Left colon (tissue), 2 donors: ENCODE results near the gene CFAP299. TPM values are rescaled to one million over a fixed set of nuclear protein-coding genes. Genes with fewer than 3 reads are reported as not detected.
"Not testable (repeated sequence)": the region's sequence is repeated elsewhere in the genome, so short reads cannot be mapped to it uniquely, and the experiment has no call there.

Source experiments
- ATAC-seq: fragments of 200-7000 bp; cut with Tn5 transposase; one replicate; pipeline ENCODE4 v1.9.1; 2020; ENCODE audit warnings: mild to moderate bottlenecking, moderate library complexity
- DNase-seq, 2 donors: peaks; one replicate each; pipeline ENCODE4 v3.0.0-alpha.2; 2020
- intact Hi-C, 2 donors: fragments of 100-400 bp; cut with DNase I in 1 of 2; cut with micrococcal nuclease in 1 of 2; formaldehyde crosslinking; loops; one replicate each; pipeline versions ENCODE4 v1.11.2 to v1.14.0; 2022; cut with DNase I, micrococcal nuclease
- total RNA-seq, 2 donors: library from RNA; stranded (reverse); fragmentation: NEBNext Ultra II Directional; extraction: Animal tissue kit (Norgen Biotek cat#: 25700); gene quantifications; one replicate each; pipeline ENCODE4 v1.2.1, GENCODE V29; 2021
- donor health status: DM: no; HTN: no; CAD: no.
- donor health status: DM: yes; HTN: yes; CAD: no.

Gene CFAP299
- total RNA-seq, 2 donors from 2014 or later: not detected

- DNase-seq (no peak), ATAC-seq (no peak)
- intact Hi-C loops: no loop called here
These were observed 13.8 kb upstream of the CFAP299 start for GRCh38 chr4:80321776-80322175.

DNA sequence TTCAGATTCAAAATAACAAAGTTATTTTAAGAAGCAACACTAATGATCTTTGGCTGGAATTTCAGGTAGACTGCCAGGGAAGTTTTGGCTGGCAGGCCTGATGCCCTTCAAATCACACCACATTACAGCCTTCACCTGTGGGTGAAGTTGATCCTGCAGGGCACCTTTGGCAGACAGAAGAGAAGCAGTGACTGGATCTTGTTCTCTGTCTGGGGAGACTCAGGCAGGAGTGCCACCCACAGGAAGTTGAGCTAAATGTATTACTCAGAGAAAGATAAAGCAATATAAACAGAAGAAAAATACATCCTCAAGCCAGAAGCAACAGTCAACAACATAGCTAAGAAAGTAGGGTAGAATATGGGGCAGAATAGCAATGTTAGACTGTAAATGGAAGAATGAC, 12.8 kb upstream of the CFAP299 start:
- intact Hi-C loops: no loop called here
- ATAC-seq (no peak), DNase-seq (no peak)

DNA sequence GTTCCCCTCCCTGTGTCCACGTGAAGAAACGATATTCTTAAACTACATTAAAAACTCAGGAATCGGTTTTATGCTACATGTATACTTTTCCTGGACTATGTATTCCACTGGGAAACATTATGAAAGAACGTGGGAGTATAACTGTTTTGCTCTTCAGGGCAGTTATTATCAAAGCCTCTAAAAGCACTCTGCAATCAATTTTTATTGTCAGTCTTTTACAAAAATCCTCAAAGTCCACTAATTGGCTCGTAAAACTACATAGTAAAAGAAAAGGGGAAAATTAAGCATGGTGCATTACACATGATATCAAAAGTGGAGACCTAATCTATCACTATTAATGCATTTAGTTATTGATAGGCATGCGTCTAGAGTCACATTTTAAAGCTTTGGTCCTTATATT, 11.4 kb upstream of the CFAP299 start:
- intact Hi-C loops: no loop called here
- DNase-seq: no peak

DNA sequence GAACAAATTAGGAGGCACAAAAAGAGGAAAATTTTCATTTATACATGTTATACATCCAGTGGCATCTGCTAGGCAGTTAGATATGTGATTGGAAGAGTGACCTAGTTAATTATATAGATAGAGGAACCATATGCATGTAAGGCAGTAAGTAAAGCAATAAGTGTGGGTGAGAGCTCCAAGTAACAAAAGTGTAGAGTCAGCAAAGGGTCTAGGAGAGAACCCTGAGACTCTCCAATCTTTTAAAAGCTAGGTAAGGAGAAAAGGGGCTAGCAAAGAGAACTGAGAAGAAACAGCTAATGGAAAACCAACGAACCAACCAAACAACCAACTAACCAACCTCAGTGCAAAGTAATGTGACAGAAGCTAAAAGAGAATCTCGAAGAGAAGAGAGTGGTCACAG, 3.8 kb upstream of the CFAP299 start:
- ATAC-seq (no peak), DNase-seq (no peak)
- intact Hi-C loops: no loop called here

More for the DNA sequence above, 11.4 kb upstream of the CFAP299 start:
- no peak for ATAC-seq

GRCh38 chr4:80333121-80333520, 2.4 kb upstream of the CFAP299 start:
- ATAC-seq (no peak), DNase-seq (no peak)
- intact Hi-C loops: no loop called here

DNA sequence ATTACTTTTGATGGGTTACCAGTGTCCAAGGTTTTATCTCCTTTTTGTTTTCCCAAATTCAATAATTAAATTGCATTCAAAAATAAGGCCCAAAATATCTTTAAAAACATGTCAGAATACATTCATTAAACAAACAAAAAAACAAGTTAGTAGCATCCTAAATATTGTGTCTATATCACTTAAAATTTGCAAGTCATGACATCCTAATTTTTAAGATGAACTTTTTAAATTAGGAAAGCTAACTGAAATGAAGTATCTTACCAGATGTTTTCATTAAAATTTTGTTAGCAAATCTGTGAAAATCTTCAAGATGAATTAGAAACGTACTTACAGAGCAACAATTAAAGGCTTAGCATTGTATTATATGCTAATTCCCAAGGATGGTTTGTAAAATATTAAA, 962 bp upstream of the CFAP299 start:
- no peak for ATAC-seq
- no peak for DNase-seq
- intact Hi-C loops: no loop called here

DNA sequence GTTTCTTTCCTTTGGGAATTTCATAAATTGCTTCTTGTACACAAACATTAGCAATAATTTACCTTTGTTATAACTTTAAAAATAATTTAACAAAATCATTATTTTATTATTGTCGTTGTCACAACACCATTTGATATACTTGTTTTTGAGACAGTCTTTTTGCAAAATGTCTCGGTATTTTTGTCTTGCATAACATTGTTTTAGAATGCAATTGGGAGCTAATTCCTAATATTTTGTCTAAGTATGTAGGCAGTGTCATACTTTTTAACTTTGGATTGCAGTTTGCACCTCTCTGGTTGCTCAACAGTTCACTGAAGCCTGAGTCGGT, 340 bp upstream of the CFAP299 start:
- DNase-seq: no peak
- no peak for ATAC-seq
- intact Hi-C loops: no loop called here

- DNase-seq (peak in 1 of 2 donors; percentile 8), ATAC-seq (peak; percentile 54)
- intact Hi-C loops: no loop called here
These were observed 1.1 kb downstream of the CFAP299 start for GRCh38 chr4:80336582-80336981.

- intact Hi-C loops: no loop called here
- no peak for ATAC-seq
These were observed 4.5 kb downstream of the CFAP299 start for GRCh38 chr4:80340036-80340435.

DNA sequence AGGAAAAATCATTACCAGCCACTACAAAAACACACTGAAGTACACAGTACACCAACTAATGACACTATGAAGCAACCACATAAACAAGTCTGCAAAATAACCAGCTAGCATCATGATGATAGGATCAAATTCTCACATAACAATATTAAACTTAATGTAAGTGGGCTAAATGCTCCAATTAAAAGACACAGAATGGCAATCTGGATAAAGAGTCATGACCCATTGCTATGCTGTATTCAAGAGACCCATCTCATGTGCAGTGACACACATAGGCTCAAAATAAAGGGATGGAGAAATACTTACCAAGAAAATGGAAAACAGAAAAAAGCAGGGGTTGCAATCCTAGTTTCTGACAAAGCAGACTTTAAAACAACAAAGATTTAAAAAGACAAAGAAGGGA, 7.2 kb downstream of the CFAP299 start:
- intact Hi-C loops, ATAC-seq, DNase-seq: not testable (repeated sequence)

More at GRCh38 chr4:80340036-80340435, 4.5 kb downstream of the CFAP299 start:
- DNase-seq: no peak

GRCh38 chr4:80343887-80344286, 8.4 kb downstream of the CFAP299 start:
- ATAC-seq (no peak), DNase-seq (no peak)
- intact Hi-C loops: no loop called here

DNA sequence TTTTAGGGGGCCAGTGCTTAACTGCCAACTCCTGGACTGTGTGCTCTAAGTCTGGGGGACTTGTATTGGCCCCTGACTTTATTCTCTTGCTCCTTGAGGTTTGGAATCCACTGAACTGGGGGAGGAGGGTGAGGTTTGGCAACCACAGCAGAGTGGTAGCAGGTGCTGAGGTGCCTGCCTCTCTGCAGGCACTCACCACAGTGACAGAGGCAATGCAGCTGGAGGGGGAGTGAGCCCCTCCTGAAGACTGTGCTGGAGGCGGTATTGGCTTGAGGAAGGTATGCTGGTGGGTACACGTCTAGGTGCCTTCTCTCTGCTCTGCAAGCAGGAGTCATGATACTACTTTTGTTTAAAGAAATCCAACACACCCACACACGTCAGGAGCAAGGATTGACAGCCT, 24.6 kb downstream of the CFAP299 start:
- intact Hi-C loops: loop anchor here in 1 of 2 donors (5.0 to 10.0 kb wide), 2 partner anchors 627 to 995 kb away; no protein-coding TSS in a partner anchor
- no peak for ATAC-seq

DNA sequence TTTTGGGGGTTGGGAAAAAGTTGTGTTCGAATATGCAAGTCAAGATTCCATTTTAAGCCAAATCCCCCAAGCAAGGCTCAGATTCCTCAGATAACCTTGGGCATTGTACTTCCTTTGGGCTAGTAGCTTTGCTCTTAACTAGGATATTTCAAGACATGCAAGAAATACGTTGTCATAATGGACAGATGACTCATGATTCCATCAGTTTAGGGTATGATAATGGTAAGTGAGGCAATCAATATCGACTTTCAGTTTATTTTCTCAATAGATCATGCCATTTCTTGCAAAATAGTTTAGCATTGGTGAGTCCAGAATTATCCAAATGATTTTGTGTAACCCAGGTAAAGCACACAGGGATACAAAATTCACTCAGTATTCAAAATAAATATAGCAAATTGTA, 25.4 kb downstream of the CFAP299 start:
- DNase-seq: no peak
- intact Hi-C loops: loop anchor here in 1 of 2 donors (5.0 to 10.0 kb wide), 2 partner anchors 626 to 994 kb away; no protein-coding TSS in a partner anchor
- no peak for ATAC-seq

More for the DNA sequence above, 24.6 kb downstream of the CFAP299 start:
- DNase-seq: no peak

- DNase-seq (no peak), ATAC-seq (no peak)
- intact Hi-C loops: loop anchor here in 1 of 2 donors (5.0 to 10.0 kb wide), 2 partner anchors 626 to 993 kb away; no protein-coding TSS in a partner anchor
These were observed 25.9 kb downstream of the CFAP299 start for GRCh38 chr4:80361329-80361900.

GRCh38 chr4:80362578-80363181, 27.1 kb downstream of the CFAP299 start:
- peak; percentile 71 for ATAC-seq
- peak in 1 of 2 donors; percentile 49 for DNase-seq

DNA sequence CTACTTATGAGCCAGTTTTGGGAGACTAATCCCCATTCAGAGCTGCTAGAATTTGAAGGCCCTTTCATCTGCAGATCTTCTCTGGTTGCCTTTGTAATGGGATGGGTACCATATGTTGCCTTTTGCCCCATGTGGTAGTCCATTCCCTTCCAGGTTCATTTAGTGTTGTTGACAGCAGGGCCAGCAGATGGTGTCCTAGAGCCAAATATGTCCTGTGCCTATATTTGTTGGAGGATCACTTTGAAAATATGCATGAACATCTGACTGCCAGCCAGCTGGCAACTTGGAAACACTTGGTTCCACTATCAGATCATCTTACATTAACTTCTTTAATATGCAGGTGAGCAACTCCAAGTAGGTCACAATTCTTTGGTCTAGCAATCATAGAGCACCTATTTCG, 30.4 kb downstream of the CFAP299 start:
- ATAC-seq: peak; percentile 81
- DNase-seq: peak; percentile 41 to 59
- intact Hi-C loops: loop anchor here in 1 of 2 donors (5.0 to 10.0 kb wide), 2 partner anchors 686 to 989 kb away; no protein-coding TSS in a partner anchor

More at GRCh38 chr4:80362578-80363181, 27.1 kb downstream of the CFAP299 start:
- intact Hi-C loops: loop anchor here in 1 of 2 donors (5.0 to 10.0 kb wide), 2 partner anchors 625 to 992 kb away; no protein-coding TSS in a partner anchor

- ATAC-seq (no peak), DNase-seq (no peak)
- intact Hi-C loops: loop anchor here in 1 of 2 donors (5.0 to 10.0 kb wide), 2 partner anchors 685 to 987 kb away; no protein-coding TSS in a partner anchor
These were observed 32.2 kb downstream of the CFAP299 start for GRCh38 chr4:80367737-80368136.

GRCh38 chr4:80370635-80371034, 35.1 kb downstream of the CFAP299 start:
- intact Hi-C loops: no loop called here
- ATAC-seq: no peak
- no peak for DNase-seq

GRCh38 chr4:80371046-80371445, 35.5 kb downstream of the CFAP299 start:
- ATAC-seq: no peak
- no peak for DNase-seq
- intact Hi-C loops: no loop called here

DNA sequence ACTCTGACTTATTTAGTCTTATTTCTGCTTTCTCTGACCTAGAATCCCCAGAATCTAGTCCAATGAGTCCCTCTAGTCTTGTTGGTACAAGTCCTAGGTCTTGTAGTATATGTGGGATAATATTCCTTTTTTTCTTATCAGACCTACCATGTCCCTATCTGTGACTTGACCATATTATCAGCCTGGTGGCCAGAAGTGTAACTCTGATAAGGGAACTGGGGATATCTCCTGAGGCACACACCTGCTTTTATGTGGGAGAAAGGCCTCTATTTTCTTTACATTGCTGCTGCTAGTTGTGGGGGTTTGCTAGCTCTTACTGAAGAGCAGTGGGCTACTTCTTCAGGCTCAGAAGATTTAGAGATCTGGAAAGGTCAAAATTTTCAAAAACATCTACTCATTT, 38.6 kb downstream of the CFAP299 start:
- intact Hi-C loops: no loop called here
- no peak for DNase-seq
- ATAC-seq: no peak
